K562 (cell line): ENCODE results near the gene C16orf92. TPM values are rescaled to one million over a fixed set of nuclear protein-coding genes. Genes with fewer than 3 reads are reported as not detected.

Source experiments
- CGGBP1 ChIP-seq: fragments of 250-450 bp; sonication (Bioruptor Pico); IDR thresholded peaks from 2 replicates; pipeline ENCODE4 v1.9.0; 2021; ENCODE audit warnings: mild to moderate bottlenecking
- EP400 ChIP-seq: fragments of 450-650 bp; IDR thresholded peaks from 2 replicates; pipeline ENCODE4 v1.6.1; 2017; ENCODE audit warnings: antibody characterized with exemption, mild to moderate bottlenecking, moderate library complexity
- NONO ChIP-seq, 2 experiments: fragments of 200-400 bp in 1 of 2; fragments of 450-650 bp in 1 of 2; formaldehyde crosslinking in 1 of 2; IDR thresholded peaks; 2 replicates each; pipeline ENCODE4 v1.6.1; 2017; ENCODE audit warnings: low read depth in 2 of 2, mild to moderate bottlenecking in 2 of 2, moderate library complexity in 2 of 2, low read length in 1 of 2
- RBM22 ChIP-seq: fragments of 200-400 bp; formaldehyde crosslinking; IDR thresholded peaks from 2 replicates; pipeline ENCODE4 v1.6.1; 2018; ENCODE audit warnings: low read length, low read depth; ENCODE audit not compliant: poor library complexity, severe bottlenecking
- SIRT6 ChIP-seq: IDR thresholded peaks from one replicate; pipeline ENCODE4 v1.6.1; 2012; ENCODE audit warnings: low read depth, mild to moderate bottlenecking, control low read depth, inconsistent platforms, low read length, moderate library complexity
- ZNF197 ChIP-seq: fragments of 200-800 bp; sonication (Bioruptor generic); IDR thresholded peaks from 2 replicates; pipeline ENCODE4 v1.6.1; 2016; ENCODE audit warnings: low read depth, missing genetic modification characterization, missing compliant biosample characterization
- ZNF592 ChIP-seq: fragments of 450-650 bp; IDR thresholded peaks from 2 replicates; pipeline ENCODE4 v1.6.1; 2017; ENCODE audit warnings: antibody characterized with exemption, mild to moderate bottlenecking
- ZNF639 ChIP-seq, 2 experiments: fragments of 200-800 bp in 1 of 2; sonication (Bioruptor generic) in 1 of 2; sonication (generic) in 1 of 2; formaldehyde crosslinking in 1 of 2; IDR thresholded peaks in 1 of 2; conservative IDR thresholded peaks in 1 of 2; 2 replicates each; pipeline versions ENCODE4 v1.5.0 to v1.6.1; 2016 to 2020; ENCODE audit warnings: missing compliant biosample characterization in 1 of 2, missing genetic modification characterization in 1 of 2, missing genetic modification reagents in 1 of 2
- polyA plus RNA-seq, 8 experiments: library from polyadenylated mRNA; depleted of rRNA in 4 of 8; stranded (reverse) in 5 of 8; unstranded in 3 of 8; fragments of >200 nt; fragmentation: Nextera tagmentation in 2 of 8; fragmentation: Illumina TruSeq in 1 of 8; extraction: Ambion mirVana in 2 of 8; extraction: Trizol in 1 of 8; gene quantifications; 2 replicates each; pipeline versions ENCODE4 v1.2.1 to v1.2.3, GENCODE V29; 2011 to 2014; ENCODE audit warnings: inconsistent platforms in 1 of 8, missing spikeins in 1 of 8
- total RNA-seq, 7 experiments: library from RNA; depleted of rRNA in 6 of 7; stranded (reverse); fragments of >200 nt in 6 of 7; fragmentation: Illumina TruSeq in 2 of 7; extraction: Trizol in 2 of 7; gene quantifications; 2 replicates each; pipeline versions ENCODE4 v1.2.1 to v1.2.3, GENCODE V29; 2011 to 2021; ENCODE audit warnings: low replicate concordance in 1 of 7
- TF ChIP-seq, protein P1 (sequence below): fragments of 450-650 bp; formaldehyde crosslinking; IDR thresholded peaks from 2 replicates; pipeline ENCODE4 v1.4.0; 2020; ENCODE audit warnings: mild to moderate bottlenecking, mixed read lengths
- TF ChIP-seq, protein P2 (sequence below): sonication (generic); formaldehyde crosslinking; IDR thresholded peaks from 2 replicates; pipeline ENCODE4 v1.8.0; 2022; ENCODE audit warnings: mild to moderate bottlenecking, low read depth, missing genetic modification reagents

Gene C16orf92
- total and polyA plus RNA-seq, 9 of the 15 experiments (the other 6 are each of a cell fraction or from before 2014, with no cell fraction given) = not detected

- TF ChIP-seq ZNF639 (CRISPR knock-in tag; conservative IDR thresholded peaks at IDR 0.05 in 1 of 2, IDR thresholded peaks at IDR 0.05 in 1 of 2) = peak in 1 of 2 experiments; percentile 88; a peak in 2 of 4 replicates
- TF ChIP-seq, protein P1, sequence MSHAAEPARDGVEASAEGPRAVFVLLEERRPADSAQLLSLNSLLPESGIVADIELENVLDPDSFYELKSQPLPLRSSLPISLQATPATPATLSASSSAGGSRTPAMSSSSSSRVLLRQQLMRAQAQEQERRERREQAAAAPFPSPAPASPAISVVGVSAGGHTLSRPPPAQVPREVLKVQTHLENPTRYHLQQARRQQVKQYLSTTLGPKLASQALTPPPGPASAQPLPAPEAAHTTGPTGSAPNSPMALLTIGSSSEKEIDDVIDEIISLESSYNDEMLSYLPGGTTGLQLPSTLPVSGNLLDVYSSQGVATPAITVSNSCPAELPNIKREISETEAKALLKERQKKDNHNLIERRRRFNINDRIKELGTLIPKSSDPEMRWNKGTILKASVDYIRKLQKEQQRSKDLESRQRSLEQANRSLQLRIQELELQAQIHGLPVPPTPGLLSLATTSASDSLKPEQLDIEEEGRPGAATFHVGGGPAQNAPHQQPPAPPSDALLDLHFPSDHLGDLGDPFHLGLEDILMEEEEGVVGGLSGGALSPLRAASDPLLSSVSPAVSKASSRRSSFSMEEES (CRISPR knock-in tag) = no peak
- TF ChIP-seq NONO (IDR thresholded peaks at IDR 0.05; ENCODE audit: low read depth in 2 of 2, low read length in 1 of 2) = peak; percentile 58 to 92; a peak in 3 of 4 replicates
- 0 out of 2 replicates have a peak, but pooled peaks have one; percentile 4 for TF ChIP-seq CGGBP1 (CRISPR knock-in tag)
- peak; percentile 94 for TF ChIP-seq EP400
- TF ChIP-seq, protein P2, sequence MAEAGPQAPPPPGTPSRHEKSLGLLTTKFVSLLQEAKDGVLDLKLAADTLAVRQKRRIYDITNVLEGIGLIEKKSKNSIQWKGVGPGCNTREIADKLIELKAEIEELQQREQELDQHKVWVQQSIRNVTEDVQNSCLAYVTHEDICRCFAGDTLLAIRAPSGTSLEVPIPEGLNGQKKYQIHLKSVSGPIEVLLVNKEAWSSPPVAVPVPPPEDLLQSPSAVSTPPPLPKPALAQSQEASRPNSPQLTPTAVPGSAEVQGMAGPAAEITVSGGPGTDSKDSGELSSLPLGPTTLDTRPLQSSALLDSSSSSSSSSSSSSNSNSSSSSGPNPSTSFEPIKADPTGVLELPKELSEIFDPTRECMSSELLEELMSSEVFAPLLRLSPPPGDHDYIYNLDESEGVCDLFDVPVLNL (CRISPR knock-in tag) = 0 out of 2 replicates have a peak, but pooled peaks have one; percentile 42
- peak; percentile 93 for TF ChIP-seq ZNF592
- TF ChIP-seq ZNF197 (CRISPR knock-in tag) = no peak
- no peak for TF ChIP-seq SIRT6
- TF ChIP-seq RBM22 = no peak
Measured at GRCh38 chr16:30065102-30065942, 42.3 kb downstream of the C16orf92 start, which contains the start of gene ALDOA (continued).
